ENCODE measurements around the gene AKIRIN1.
A peak's percentile ranks its signal among the peaks of the same experiment; 100 is the strongest.
"Not testable (repeated sequence)": the region's sequence is repeated elsewhere in the genome, so short reads cannot be mapped to it uniquely, and the experiment has no call there.

AKIRIN1 gene, protein sequence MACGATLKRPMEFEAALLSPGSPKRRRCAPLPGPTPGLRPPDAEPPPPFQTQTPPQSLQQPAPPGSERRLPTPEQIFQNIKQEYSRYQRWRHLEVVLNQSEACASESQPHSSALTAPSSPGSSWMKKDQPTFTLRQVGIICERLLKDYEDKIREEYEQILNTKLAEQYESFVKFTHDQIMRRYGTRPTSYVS

DNA sequence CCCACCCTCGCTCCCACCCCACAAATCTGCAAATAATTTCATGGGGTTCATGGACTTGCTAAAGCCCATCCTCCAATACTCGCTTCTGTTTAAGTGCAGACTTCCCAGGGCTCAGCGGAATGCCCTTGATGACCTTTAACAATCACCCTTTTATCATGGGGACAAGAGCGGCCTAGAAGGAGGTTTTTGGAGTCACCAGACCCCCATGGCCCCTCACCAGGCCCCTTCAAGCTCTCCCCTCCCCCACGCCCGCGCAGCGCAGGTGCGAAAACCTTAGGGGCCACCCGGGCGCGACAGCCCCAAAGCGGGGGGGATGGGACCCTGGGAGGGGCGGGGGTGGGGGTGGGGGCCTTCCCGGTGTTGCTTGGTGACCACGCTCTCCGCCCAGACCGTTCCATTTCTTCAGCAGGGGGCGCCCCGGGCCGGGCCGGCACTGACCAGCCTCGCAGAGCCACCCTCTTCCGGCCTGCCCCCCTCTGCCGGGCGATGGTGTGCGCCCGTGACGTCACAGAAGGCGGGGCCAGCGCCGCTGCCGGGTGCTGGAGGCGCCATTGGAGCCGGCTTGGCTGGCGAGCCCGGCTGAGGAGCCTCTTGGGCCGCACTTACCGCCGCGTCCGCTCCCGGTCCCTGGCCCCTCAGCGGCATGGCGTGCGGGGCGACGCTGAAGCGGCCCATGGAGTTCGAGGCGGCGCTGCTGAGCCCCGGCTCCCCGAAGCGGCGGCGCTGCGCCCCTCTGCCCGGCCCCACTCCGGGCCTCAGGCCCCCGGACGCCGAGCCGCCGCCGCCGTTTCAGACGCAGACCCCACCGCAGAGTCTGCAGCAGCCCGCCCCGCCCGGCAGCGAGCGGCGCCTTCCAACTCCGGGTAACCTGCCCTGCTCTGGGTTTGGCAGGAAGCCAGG lies at the start of gene AKIRIN1:
TSS of gene AKIRIN1 (plus strand) at position 539 of the 900 bp plus-strand sequence. CDS start at position 644, 105 bp downstream.
- peak; percentile 82 to 100 (median 97) for DNase-seq

DNA sequence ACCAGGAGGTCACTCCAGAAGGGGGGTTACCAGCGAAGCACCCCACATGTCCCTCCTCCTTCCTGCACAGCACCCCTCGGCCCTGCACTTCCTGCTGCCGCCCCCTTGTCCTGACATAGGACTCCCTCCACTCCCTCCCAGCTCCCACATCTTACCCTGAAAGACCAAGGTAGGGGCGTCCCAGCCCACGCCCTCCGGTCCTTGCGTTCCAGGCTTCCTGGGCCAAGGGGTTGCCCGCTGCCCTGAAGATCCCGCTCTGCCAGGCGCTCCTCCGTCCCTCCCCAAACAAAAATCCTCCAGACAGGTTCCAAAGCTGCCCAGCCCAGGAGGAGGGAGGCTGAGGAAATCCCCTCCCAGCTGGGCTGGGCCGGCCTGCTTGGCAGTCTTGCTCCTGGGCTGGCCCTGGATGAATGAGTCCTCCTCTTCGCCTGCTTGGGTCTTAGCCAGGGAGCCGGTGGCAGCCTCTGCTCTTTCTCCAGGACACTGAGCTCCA lies 49.5 kb upstream of the AKIRIN1 start, which contains the start of gene RHBDL2:
TSS of gene RHBDL2 (minus strand) at position 304 of the 493 bp plus-strand sequence. CDS start 22,618 bp downstream, outside the sequence.
- peak in 47 of 51 donors; percentile 11 to 89 (median 66) for DNase-seq

DNA sequence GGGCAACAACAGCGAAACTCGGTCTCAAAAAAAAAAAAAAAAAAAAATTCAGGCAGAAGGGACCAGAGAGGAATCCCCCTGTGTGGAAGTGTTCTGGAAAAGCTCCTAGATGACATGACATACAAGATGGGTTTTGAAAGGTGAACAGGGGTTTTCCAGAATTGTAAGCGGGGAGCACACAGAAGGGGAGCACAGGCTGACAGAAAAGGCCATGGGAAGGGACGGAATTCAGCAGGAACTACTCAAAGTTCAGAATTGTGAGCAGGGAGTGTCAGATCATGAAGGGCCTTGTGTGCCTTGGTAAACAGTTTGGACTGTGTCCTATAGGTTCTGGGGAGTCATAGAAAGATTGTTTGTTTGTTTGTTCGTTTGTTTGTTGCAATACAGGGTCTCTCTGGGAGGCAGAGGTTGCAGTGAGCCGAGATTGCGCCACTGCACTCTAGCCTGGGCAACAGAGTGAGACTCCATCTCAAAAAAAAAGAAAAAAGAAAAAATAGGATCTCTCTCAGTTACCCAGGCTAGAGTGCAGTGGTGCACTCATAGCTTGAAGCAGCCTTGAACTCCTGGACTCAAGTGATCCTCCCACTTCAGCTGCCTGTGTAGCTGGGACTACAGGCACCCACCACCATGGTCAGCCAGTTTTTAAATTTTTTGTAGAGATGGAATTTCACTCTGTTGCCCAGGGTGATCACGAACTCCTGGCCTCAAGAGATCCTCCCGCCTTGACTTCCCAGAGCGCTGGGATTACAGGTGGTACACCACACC lies 48.2 kb upstream of the AKIRIN1 start:
- no peak for DNase-seq

DNA sequence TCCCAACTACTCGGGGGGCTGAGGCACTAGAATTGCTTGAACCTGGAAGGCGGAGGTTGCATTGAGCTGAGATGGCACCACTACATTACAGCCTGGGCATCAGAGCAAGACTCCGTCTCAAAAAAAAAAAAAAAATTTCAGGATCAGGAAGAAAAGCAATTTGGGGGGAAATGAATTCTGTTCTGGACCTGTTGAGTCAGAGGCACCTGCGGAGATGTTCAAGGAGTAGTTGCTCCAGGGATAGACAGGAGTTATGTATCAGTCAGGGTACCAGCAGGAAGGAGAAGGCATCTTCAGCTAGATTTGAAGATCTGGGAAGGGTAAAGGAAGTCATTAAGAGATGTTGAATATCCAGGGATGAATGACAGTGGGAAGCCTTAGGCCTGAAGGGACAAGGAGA lies 46.5 kb upstream of the AKIRIN1 start:
- DNase-seq: no peak

DNA sequence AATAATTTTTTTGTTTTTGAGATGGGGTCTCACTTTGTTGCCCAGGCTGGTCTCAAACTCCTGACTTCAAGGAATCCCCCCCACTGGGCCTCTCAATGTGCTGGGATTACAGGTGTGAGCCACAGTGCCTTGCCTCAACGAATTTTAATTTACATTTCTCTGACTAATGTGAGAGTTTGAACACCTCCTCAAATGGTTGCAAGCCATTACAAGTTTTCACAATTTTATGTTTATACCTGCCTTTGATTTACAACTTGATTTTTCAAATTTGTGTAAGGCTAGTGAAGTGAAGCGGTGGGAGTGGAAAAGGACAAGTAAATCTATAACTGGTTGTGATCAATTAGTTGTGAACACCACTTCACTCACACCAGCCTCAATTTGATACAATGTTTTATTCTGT lies 40.5 kb upstream of the AKIRIN1 start:
- DNase-seq: no peak

DNA sequence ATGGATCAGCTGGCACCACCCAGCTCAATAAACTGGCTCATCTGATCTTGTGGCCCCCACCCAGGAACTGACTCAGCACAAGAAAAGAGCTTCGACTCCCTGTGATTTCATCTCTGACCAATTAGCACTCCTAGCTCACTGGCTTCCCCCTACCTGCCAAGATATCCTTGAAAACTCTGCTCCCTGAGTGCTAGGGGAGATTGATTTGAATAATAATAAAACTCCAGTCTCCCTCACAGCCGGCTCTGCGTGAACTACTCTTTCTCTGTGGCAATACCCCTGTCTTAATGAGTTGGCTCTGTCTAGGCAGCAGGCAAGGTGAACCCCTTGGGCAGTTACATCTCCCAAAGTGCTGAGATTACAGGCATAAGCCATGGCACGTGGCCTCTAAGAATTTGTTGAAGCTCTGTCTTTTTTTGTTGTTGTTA lies 37.6 kb upstream of the AKIRIN1 start:
- DNase-seq: no peak

DNA sequence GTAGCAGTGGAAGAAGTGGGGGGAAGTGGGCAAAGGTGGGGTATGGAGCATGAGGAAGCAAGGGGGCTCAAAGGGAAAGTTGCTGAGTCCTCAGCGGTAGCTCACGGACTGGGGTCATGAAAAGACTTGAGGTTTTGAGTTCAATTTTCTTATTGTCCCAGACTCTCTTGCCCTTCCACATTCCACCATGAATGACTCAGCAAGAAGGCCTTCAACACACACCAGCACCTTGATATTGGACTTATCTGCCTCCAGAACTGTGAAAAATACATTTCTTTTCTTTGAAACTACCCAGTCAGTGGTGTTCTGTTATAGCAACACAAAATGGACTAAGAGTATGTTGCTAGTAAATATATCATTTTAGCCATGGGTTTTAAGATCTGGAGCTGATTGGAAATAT lies 32.1 kb upstream of the AKIRIN1 start:
- DNase-seq: no peak

DNA sequence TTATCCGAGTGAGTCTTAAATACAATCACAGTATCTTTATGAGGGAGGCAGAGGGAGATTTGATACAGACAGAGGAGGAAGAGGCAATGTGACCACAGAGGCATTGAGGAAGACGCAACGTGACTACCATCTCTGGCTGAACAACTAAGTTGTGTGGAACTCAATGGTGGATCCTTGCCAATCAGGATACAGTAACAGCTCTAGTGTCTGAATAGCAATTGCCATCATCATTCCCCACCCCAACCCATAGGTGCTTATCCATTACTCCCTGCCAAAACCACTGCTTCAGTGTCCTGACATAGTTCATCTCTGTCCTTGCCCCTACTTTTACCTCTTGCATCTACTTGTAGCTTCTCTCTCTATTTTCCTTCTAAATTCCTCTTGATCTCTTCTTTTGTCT lies 29.0 kb upstream of the AKIRIN1 start:
- no peak for DNase-seq

DNA sequence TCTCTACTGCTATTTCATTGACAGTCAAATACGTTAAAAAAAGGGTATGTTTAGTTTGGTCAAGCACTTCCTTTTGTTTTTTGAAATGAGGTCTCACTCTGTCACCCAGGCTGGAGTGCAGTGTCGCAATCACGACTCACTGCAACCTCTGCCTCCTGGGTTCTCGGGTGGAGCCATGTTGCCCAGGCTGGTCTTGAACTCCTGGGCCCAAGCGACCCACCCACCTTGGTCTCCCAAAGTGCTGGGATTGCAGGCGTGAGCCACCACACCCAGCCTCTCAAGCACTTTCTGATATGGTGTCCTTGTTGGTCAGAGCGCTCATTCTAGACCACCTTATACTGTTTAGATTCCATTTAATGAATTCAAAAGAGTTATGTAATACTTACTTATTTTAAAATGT lies 28.5 kb upstream of the AKIRIN1 start:
- DNase-seq: no peak

DNA sequence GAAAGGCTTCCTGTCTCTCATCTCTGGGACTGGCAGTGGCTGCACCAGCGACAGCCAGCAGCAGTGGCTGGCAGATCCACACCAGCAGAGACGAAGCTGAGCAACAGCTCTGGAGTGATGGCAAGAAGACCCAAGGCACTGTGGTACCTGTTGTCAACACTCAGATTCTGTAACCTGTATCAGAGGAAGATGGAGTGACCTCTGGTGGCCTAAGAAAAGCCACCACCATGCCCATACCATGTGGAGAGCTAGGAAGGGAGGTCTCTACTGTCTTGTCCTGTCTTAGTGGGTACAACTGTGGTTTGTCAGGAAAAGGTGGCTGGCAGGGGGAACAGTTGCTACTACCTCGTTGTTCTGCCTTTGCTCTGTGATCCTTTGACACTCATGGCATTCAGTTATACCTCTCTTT lies 26.9 kb upstream of the AKIRIN1 start:
- peak in 7 of 51 donors; percentile 1 to 14 (median 4) for DNase-seq

DNA sequence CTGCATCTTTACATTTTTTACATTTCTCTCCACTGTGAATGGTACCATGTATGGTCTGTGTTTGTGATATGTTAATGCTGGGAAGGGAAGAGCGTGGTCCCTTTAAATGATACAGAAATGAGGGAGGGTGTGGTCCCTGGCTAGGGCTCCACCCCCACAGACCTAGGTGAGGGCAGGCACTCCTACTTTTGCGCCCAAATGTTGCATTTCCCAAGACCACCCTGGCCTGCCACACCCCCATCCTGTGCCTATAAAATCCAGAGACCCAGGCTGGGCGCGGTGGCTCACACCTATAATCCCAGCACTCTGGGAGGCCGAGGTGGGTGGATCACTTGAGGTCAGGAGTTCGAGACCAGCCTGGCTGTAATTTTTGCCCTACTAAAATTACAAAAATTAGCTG lies 17.9 kb upstream of the AKIRIN1 start:
- DNase-seq: not testable (repeated sequence)

DNA sequence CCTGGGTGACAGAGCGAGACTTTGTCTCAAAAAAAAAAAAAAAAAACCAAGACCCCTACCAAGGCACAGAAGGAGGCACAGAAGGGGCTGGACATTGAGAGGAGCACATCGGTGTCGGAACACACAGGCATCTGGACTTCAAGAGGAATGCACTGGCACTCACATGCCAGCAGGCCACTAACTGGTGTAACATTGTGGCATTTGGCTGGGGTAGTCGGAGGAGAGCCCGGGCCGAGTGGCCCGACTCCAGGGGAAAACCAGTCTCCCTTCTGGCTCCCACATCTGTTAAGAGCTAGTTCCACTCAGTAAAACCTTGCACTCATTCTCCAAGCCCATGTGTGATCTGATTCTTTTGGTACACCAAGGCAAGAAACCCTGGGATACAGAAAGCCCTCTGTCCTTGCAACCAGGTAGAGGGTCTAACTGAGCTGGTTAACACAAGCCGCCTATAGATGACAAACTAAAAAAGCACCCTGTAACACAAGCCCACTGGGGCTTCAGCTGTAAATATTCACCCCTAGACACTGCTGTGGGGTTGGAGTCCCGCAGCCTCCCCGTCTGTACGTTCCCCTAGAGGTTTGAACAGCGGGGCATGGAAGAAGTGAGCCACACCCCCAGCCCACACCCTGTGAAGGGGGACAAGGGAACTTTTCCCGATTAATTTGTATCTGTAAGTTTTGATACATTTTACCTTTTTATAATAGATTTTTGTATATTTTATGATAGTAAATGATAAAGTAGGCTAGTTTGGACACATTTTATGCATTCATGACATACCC lies 17.2 kb upstream of the AKIRIN1 start:
- no peak for DNase-seq

DNA sequence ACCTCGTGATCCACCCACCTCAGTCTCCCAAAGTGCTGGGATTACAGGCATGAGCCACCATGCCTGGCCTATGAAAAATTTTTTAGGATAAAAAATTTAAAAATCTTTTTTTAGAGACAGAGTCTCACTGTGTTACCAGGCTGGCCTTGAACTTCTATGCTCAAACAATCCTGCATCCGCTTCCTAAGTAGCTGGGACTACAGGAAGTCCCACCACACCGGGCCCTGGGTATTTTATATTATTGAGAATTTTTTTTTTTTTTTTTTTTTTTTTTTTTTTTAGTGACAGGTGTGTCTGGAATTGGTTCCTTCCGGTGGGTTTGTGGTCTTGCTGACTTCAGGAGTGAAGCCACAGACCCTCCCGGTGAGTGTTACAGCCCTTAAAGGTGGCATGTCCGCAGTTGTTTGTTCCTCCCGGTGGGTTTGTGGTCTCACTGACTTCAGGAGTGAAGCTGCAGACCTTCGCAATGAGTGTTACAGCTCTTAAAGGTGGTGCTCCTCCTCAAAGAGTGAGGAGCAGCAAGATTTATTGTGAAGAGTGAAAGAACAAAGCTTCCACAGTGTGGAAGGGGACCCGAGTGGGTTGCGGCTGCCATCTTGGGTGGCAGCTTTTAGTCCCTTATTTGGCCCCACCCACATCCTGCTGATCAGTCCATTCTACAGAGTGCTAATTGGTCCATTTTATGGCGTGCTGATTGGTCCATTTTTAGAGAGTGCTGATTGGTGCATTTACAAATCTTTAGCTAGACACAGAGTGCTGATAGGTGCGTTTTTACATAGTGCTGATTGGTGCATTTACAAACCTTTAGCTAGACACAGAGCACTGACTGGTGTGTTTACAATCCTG lies 13.5 kb upstream of the AKIRIN1 start:
- not testable (repeated sequence) for DNase-seq

DNA sequence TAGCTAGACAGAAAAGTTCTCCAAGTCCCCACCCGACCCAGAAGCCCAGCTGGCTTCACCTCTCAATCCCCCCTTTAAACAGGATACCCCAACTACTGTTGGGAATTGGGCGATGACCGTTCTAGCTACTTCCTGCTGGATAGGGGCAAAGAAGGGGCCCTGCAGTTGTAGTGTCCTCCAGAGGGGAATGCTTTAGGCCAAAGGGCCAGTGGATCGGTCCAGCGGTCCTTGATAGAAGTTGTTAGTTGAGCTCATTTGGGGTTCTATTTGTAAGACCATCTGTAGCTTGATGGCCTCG lies 12.9 kb upstream of the AKIRIN1 start:
- DNase-seq: not testable (repeated sequence)

DNA sequence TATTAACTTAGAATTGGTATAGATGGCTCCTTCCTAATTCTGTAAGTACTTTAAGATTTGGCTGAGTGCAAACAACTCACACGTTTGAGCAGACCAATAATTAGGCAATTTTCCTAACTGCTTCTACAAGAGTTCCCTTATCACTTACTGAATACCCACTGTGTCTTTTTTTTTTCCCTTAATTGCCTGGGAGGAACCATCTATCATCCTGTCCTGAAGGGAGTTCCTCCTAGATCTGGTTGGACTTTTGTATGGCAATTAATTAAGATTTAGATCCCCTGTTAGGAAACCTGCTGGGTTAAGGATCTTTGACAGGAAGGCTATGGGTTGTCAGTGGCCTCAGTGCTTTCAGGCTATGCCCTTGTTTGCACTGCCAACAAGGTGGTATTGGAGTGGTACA lies 11.7 kb upstream of the AKIRIN1 start:
- not testable (repeated sequence) for DNase-seq

DNA sequence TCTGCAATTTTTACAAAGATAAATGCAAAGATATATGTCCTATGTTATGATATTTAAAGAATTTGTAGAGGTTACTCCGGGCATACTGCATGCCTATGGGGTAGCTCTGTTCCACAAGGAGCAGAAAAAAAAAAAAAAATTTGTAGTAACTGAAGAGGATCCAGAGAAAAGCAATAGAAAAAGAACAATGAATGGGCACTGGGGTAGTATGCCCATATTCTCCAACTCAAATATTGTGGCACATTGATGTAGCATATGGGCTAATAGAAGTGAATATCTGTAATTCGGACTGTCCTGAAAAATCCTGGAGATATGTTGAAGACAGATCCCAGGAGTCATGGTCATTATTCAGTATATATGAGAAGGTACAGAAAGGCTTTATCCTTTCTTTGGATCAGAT lies 1.1 kb upstream of the AKIRIN1 start:
- no peak for DNase-seq

DNA sequence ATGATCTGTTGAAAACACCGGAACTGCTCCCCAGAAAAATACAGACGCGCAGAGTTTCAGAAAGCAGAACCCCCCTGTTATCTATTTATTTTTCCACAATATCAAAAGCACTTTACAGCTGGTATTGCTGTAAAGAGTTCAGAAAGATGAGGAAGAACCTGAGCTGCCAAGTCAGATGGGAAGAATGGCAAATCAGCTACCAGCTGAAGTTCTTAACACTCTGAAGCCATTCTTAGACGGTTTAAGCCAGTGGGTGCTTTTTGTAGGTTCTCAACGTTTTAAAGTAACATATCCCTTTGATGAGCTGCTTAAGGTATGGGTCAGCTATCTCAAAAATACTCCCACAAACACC lies 714 bp upstream of the AKIRIN1 start:
- peak in 1 of 51 donors; percentile 61 for DNase-seq

DNA sequence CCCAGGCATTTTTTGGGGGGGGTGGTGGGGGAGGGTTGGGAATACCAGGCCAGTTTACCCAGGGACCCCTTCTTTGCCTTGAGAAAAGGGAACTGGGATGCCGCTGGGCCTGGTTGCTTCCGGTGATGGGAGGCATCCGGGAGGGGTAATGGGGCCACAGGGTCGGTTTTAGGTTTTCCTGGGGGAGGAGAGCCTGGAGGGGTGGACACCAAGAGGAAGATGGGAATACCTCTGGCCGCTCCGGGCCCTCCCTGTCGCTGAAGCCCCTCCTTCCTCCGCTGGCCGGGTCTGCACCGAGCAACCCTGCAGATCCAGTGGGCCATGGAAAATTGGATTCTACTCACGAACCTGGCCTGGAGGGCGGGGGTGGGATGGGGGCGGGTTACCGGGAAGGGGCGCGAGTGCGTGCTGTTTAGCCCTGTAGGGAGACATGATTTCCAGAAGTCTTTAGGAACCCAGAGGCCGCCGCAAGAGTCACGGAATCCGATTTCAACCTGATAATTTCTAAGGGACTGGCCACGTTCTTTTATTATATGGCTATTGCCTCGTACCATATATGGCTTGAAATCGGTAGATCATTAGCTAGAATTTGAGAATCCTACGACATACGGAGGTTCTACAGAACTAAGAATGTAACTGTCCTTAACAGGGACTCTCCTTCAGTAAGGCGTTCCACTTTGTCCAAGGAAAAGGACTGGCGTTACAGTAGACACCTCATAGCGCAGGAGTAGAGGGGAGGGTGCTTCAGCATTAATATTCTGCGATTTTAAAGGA lies 749 bp downstream of the AKIRIN1 start:
- peak in 36 of 51 donors; percentile 7 to 60 (median 34) for DNase-seq

DNA sequence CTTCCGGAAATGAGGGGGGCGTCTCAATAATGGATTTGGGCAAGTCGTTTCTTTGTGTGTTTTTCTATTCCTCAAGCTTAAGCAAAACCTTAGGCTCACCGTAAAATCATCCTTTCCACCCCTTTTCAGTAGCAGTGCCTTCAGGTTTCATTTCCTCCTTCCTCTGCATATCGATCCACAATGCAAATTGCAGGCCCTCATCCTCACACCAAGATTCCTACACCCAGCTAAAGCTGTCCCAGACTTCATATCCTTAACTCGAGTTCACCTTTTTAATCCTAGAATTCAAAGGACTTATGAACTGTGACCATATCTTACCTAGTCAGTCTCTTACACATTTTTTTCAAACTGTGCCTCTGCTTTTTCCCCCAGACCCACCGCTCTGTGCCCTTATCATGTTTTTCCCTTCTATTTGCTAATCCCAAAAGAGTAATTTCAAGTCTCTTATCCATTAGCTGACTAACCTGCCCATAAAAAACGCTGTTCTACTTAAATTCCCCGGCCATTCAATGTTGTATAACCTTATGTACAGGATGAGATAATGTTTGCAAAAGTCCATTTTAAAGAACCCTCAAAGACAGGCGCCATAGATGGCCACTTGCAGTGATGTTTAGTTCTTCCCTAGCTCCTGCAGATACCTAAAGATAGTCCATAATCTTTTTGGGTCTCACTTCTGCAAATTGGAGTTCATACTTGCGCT lies 1.5 kb downstream of the AKIRIN1 start:
- DNase-seq: peak in 1 of 51 donors; percentile 44
